Body of pancreas (tissue), 4 donors: ENCODE results near the gene AVEN. TPM values are rescaled to one million over a fixed set of nuclear protein-coding genes. Genes with fewer than 3 reads are reported as not detected.
"Not testable (repeated sequence)": the region's sequence is repeated elsewhere in the genome, so short reads cannot be mapped to it uniquely, and the experiment has no call there.

Source experiments
- ATAC-seq: fragments of 150-250 bp; one replicate; pipeline ENCODE4 v1.9.1; 2016
- DNase-seq, 4 donors: peaks; one replicate each; pipeline ENCODE4 v3.0.0-alpha.2; 2019
- H3K27ac ChIP-seq, 4 donors: fragments of 200-600 bp; sonication (generic); 1 replicate in 3 of 4; 2 replicates in 1 of 4; pipeline versions ENCODE4 v1.5.1 to v1.6.1; 2016 to 2019; ENCODE audit warnings: mild to moderate bottlenecking in 1 of 4, mixed read lengths in 1 of 4, moderate library complexity in 1 of 4
- H3K27me3 ChIP-seq, 2 donors: fragments of 200-600 bp; sonication (generic); one replicate each; pipeline ENCODE4 v1.6.0; 2016; ENCODE audit warnings: mild to moderate bottlenecking in 1 of 2
- H3K36me3 ChIP-seq, 2 donors: fragments of 200-600 bp; sonication (generic); replicated peaks in 1 of 2; 2 replicates each; pipeline ENCODE4 v1.5.1; 2016; ENCODE audit warnings: low read depth in 2 of 2; ENCODE audit not compliant: insufficient read depth in 1 of 2
- H3K4me1 ChIP-seq: fragments of 200-600 bp; sonication (generic); one replicate; pipeline ENCODE4 v1.6.0; 2016
- H3K4me3 ChIP-seq, 2 donors: fragments of 200-600 bp; sonication (generic); 1 replicate in 1 of 2; 2 replicates in 1 of 2; pipeline ENCODE4 v1.5.1; 2016 to 2019
- H3K9me3 ChIP-seq, 3 donors: fragments of 200-600 bp; sonication (generic); 1 replicate in 2 of 3; 2 replicates in 1 of 3; pipeline ENCODE4 v1.5.1; 2016
- POLR2A ChIP-seq, 3 donors: fragments of 450-650 bp; IDR thresholded peaks; one replicate each; pipeline ENCODE4 v1.6.1; 2016; ENCODE audit warnings: antibody characterized with exemption in 3 of 3, mild to moderate bottlenecking in 2 of 3
- WGBS, 2 donors: methylation state at CpG; one replicate each; pipeline ENCODE4 v1.1.5; 2017; 5-methylcytosine and 5-hydroxymethylcytosine counted together
- intact Hi-C: fragments of 100-400 bp; cut with DNase I; formaldehyde crosslinking; loops from one replicate; pipeline ENCODE4 v1.15.1; 2023
- total RNA-seq, 2 donors: library from RNA; depleted of rRNA; stranded (reverse); fragments of >200 nt; gene quantifications; one replicate each; pipeline ENCODE4 v1.1.0, GENCODE V29; 2016
- TF ChIP-seq, protein P1 (sequence below), 7 experiments: fragments of 450-650 bp in 4 of 7; fragments of 200-600 bp in 3 of 7; sonication (generic) in 3 of 7; IDR thresholded peaks; one replicate each; pipeline ENCODE4 v1.5.1; 2016 to 2019; ENCODE audit warnings: antibody characterized with exemption in 7 of 7

The AVEN gene
- total RNA-seq, 2 donors from 2014 or later: 10.5 to 12.2 TPM

DNA sequence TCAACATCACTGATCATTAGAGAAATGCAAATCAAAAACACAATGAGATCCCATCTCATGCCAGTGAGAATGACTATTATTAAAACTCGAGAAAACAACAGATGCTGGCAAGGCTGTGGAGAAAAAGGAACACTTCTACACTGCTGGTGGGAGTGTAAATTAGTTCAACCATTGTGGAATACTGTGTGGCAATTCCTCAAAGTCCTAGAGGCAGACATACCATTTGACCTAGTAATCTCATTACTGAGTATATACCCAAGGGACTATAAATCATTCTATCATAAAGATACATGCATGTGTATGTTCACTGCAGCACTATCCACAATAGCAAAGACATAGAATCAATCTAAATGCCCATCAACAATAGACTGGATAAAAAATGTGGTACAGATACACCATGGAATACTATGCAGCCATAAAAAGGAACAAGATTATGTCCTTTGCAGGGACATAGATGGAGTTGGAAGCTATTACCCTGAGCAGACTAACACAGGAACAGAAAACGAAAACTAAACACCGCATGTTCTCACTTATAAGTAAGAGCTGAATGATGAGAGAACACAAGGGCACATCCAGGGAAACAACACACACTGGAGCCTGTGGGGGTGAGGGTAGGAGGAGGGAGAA, 15.2 kb upstream of the AVEN start:
- 76 to 80% methylated on average over 3 of the region's 3 CpGs for WGBS, 2 donors
- H3K27me3 ChIP-seq: no peaks in the 10 kb centered on the region
- intact Hi-C loops: no loop called here
- no peaks in the 10 kb centered on the region for H3K9me3 ChIP-seq
- DNase-seq: no peak
- no peak for ATAC-seq
- H3K4me3 ChIP-seq: no peak overlapping the region
- H3K4me1 ChIP-seq: no peaks in the 10 kb centered on the region
- TF ChIP-seq POLR2A (IDR thresholded peaks at IDR 0.05): no peak
- TF ChIP-seq, protein P1, sequence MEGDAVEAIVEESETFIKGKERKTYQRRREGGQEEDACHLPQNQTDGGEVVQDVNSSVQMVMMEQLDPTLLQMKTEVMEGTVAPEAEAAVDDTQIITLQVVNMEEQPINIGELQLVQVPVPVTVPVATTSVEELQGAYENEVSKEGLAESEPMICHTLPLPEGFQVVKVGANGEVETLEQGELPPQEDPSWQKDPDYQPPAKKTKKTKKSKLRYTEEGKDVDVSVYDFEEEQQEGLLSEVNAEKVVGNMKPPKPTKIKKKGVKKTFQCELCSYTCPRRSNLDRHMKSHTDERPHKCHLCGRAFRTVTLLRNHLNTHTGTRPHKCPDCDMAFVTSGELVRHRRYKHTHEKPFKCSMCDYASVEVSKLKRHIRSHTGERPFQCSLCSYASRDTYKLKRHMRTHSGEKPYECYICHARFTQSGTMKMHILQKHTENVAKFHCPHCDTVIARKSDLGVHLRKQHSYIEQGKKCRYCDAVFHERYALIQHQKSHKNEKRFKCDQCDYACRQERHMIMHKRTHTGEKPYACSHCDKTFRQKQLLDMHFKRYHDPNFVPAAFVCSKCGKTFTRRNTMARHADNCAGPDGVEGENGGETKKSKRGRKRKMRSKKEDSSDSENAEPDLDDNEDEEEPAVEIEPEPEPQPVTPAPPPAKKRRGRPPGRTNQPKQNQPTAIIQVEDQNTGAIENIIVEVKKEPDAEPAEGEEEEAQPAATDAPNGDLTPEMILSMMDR (IDR thresholded peaks at IDR 0.05): no peak
- H3K36me3 ChIP-seq: no peaks in the 10 kb centered on the region
- H3K27ac ChIP-seq: no peak overlapping the region

DNA sequence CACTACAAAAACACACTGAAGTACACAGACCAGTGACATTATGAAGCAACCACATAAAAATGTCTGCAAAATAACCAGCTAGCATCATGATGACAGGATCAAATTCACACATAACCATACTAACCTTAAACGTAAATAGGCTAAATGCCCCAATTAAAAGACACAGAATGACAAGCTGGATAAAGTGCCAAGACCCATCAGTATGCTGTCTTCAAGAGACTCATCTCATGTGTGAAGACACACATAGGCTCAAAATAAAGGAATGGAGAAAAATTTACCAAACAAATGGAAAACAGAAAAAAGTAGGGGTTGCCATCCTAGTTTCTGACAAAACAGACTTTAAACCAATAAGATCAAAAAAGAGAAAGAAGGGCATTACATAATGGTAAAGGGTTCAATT, 11.4 kb upstream of the AVEN start:
- H3K27me3 ChIP-seq, H3K36me3 ChIP-seq, ATAC-seq, H3K27ac ChIP-seq, H3K4me3 ChIP-seq, intact Hi-C loops, H3K4me1 ChIP-seq, H3K9me3 ChIP-seq, DNase-seq: not testable (repeated sequence)
- 48 to 53% methylated on average over 1 of the region's 1 CpG for WGBS, 2 donors

DNA sequence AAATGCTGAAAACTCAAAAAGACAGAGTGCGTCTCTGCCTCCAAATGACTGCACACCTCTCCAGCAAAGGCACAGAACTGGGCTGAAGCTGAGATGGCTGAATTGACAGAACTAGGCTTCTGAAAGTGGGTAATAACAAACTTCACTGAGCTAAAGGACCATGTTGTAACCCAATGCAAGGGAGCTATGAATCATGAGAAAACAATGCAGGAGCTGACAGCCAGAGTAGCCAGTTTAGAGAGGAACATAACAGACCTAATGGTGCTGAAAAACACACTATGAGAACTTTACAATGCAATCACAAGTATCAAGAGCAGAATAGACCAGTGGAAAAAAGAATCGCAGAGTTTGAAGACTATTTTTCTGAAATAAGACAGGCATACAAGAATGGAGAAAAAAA, 10.1 kb upstream of the AVEN start:
- ATAC-seq (no peak), DNase-seq (no peak)
- WGBS, 2 donors: 94 to 95% methylated on average over 2 of the region's 2 CpGs
- Histone ChIP-seq H3K4me3 (no peak overlapping the region), H3K36me3 (no peaks in the 10 kb centered on the region), H3K9me3 (no peaks in the 10 kb centered on the region), H3K4me1 (no peaks in the 10 kb centered on the region), H3K27me3 (no peaks in the 10 kb centered on the region), H3K27ac (no peak overlapping the region)
- intact Hi-C loops: no loop called here
- TF ChIP-seq, protein P1 (IDR thresholded peaks at IDR 0.05): no peak

DNA sequence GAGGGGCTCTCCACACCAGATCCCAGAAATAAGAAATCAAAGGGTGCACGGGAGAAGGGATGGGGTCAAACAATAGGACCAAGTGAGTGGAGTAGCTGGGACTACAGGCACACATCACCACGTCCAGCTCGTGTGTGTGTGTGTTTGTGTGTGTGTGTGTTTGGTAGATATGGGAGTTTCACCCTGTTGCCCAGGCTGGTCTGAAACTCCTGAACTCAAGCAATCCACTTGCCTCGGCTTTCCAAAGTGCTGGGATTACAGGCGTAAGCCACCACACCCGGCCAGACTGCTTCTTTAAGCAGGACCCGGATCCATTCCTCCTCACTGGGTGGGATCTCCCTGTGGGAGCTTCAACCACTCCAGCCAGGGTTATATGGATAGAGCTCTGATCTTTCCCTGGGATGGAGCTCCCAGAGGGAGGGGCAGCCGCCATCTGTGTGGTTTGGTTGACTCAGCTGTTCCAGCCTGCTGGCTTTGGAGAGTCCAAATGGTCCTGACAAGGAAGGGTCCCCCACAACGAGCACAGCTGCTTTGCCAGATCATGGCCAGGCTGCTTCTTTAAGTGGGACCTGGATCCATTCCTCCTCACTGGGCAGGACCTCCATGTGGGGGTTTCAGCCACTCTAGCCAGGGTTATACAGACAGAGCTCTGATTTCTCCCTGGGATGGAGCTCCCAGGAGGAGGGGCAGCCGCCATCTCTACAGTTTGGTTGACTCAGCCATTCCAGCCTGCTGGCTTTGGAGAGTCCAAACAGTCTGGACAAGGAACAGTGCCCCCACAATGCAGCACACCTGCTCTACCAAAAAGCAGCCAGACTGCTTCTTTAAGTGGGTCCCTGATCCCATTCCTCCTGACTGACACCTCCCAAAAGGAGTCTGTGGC, 9.1 kb upstream of the AVEN start:
- 64 to 73% methylated on average over 9 to 10 of the region's 10 CpGs for WGBS, 2 donors
- ATAC-seq (no peak), DNase-seq (no peak)
- Histone ChIP-seq H3K9me3 (no peaks in the 10 kb centered on the region), H3K36me3 (no peaks in the 10 kb centered on the region), H3K27ac (no peak overlapping the region), H3K4me1 (no peaks in the 10 kb centered on the region), H3K27me3 (no peaks in the 10 kb centered on the region), H3K4me3 (no peak overlapping the region)
- intact Hi-C loops: no loop called here
- no peak for TF ChIP-seq POLR2A (IDR thresholded peaks at IDR 0.05)
- TF ChIP-seq, protein P1 (IDR thresholded peaks at IDR 0.05): no peak

GRCh38 chr15:34046471-34047145, 7.6 kb upstream of the AVEN start:
- Histone ChIP-seq H3K4me3 (no peak overlapping the region), H3K27ac (no peak overlapping the region), H3K9me3 (no peaks in the 10 kb centered on the region), H3K4me1 (no peaks in the 10 kb centered on the region), H3K27me3 (no peaks in the 10 kb centered on the region), H3K36me3 (no peaks in the 10 kb centered on the region)
- TF ChIP-seq, protein P1 (IDR thresholded peaks at IDR 0.05): no peak
- no peak for TF ChIP-seq POLR2A (IDR thresholded peaks at IDR 0.05)
- ATAC-seq (no peak), DNase-seq (no peak)
- intact Hi-C loops: no loop called here
- 80 to 91% methylated on average over 11 to 16 of the region's 16 CpGs for WGBS, 2 donors
